ENCODE data around the gene CAPN15.
"Not testable (repeated sequence)": the region's sequence is repeated elsewhere in the genome, so short reads cannot be mapped to it uniquely, and the experiment has no call there.

The CAPN15 gene

DNA sequence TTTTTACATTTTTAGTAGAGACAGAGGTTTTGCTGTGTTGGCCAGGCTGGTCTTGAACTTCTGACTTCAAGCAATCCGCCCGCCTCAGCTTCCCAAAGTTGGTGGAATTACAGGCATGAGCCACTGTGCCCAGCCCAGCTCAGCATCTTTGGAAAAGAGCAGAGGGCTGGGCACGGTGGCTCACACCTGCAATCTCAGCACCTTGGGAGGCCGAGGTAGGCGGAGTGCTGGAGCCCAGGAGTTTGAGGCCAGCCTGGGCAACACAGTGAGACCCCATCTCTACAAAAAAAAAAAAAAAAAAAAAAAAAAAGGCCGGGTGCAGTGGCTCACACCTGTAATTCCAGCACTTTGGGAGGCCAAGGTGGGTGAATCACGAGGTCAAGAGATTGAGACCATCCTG is 70.1 kb downstream of the CAPN15 start:
- not testable (repeated sequence) for DNase-seq (ENCODE audit: low read depth); H3K4me3 ChIP-seq (ENCODE audit: low read depth, low read length)

DNA sequence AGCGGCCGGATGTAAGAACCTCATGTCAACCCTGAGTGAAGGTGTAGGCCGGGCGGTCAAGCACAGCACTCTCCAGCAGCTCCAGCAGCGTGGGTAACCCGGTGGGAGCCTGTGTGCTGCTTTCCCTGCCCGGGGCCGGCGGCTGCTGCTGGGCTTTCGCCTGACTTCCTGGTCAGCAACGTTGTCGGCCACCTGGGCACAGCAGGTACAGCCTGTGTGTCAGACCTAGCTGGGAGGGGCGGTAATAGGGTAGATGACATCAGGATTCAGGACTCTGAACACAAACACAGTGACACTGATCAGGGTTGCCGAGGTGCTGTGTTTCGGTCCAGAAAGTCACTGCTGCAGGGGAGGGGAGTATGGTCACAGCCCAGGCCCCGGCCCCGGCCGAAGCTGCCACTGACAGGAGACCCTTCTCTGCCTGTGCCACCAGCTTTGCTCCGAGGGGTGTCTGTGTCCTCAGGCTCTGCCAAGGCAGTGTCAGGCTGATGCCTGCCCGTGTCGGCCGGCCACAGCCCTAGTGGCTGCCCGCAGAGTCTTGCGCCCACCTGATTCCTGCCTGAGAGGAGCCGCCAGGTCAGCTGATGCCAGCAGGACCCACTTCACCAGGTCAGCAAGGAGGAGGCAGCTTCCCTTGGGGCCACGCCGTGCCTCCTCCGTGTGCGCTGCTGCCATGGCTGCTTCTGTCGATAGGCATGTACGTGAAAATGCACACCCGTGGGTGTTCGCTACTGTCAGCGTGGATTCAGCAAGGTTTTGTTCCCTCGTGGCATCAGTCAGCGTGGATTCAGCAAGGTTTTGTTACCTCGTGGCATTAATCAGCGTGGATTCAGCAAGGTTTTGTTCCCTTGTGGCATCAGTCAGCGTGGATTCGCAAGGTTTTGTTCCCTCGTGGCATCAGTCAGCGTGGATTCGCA is 71.6 kb downstream of the CAPN15 start:
- no peak for DNase-seq (ENCODE audit: low read depth)
- no peak overlapping the region for H3K4me3 ChIP-seq (ENCODE audit: low read depth, low read length)

DNA sequence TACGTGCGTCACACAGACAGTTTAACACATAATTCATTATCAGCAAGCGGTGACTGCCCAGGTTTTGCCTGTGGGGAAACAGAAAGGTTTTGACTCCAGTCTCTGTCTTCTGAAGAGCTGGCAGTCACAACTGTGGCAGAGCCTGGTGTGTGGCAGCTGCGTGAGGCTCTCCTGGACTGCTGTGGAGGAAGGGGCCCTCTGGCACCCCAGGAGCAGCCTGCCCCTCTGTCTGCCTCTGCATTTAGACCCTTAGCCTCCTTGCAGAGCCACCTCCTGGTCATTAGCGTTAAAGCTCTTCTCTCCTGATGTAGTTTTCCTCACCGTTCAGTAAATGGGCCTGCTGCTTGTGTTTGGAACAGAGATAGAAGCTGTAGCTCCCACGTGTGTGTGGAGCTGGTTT is 73.3 kb downstream of the CAPN15 start:
- DNase-seq (ENCODE audit: low read depth), result no peak
- H3K4me3 ChIP-seq (ENCODE audit: low read depth, low read length), result no peak overlapping the region

DNA sequence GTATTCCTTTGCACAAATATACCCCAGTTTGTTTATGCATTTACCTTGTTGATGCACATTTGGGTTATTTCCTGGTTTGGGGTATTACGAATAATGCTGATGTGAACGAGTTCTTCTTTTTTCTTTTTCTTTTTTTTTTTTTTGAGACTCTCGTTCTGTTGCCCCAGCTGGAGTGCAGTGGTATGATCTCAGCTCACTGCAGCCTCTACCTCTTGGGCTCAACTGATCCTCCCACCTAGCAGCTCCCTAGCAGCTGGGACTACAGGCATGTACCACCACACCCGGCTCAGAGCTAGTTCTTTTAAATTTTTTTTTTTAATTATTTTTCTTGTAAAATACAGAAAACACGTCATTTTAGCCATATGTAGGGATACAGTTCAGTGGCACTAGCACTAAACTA is 76.4 kb downstream of the CAPN15 start:
- H3K4me3 ChIP-seq (ENCODE audit: low read depth, low read length), result no peak overlapping the region
- DNase-seq (ENCODE audit: low read depth), result no peak

All from skeletal muscle cell (primary cell).